Epithelial cell of prostate (primary cell): ENCODE data around the gene PTPRT.

Experiments
- DNase-seq: peaks from one replicate; pipeline ENCODE4 v3.0.0-alpha.2; 2011; ENCODE audit warnings: low read depth, low spot score
- H3K27ac ChIP-seq: fragments of 450-650 bp; 2 replicates; pipeline ENCODE4 v1.5.1; 2017; ENCODE audit warnings: mild to moderate bottlenecking

PTPRT gene

GRCh38 chr20:42370075-42370474, 819.6 kb downstream of the PTPRT start:
- no peak overlapping the region for H3K27ac ChIP-seq
- no peak for DNase-seq

- no peak for DNase-seq
- no peak overlapping the region for H3K27ac ChIP-seq
Observed at GRCh38 chr20:42368910-42369309, 820.8 kb downstream of the PTPRT start.

- no peak for DNase-seq
- no peak overlapping the region for H3K27ac ChIP-seq
Observed at GRCh38 chr20:42366626-42367025, 823.1 kb downstream of the PTPRT start.

GRCh38 chr20:42364446-42364845, 825.3 kb downstream of the PTPRT start:
- no peak for DNase-seq
- H3K27ac ChIP-seq = no peak overlapping the region

- no peak for DNase-seq
- H3K27ac ChIP-seq = no peak overlapping the region
Observed at GRCh38 chr20:42361402-42361970, 828.2 kb downstream of the PTPRT start.

- no peak for DNase-seq
- H3K27ac ChIP-seq = no peak overlapping the region
Observed at GRCh38 chr20:42360621-42361020, 829.1 kb downstream of the PTPRT start.

- no peak overlapping the region for H3K27ac ChIP-seq
- DNase-seq = no peak
Observed at GRCh38 chr20:42359617-42360016, 830.1 kb downstream of the PTPRT start.

GRCh38 chr20:42352096-42352495, 837.6 kb downstream of the PTPRT start:
- no peak overlapping the region for H3K27ac ChIP-seq
- no peak for DNase-seq

- DNase-seq = no peak
- H3K27ac ChIP-seq = no peak overlapping the region
Observed at GRCh38 chr20:42350521-42350920, 839.2 kb downstream of the PTPRT start.

GRCh38 chr20:42346189-42347170, 843.2 kb downstream of the PTPRT start:
- no peak for DNase-seq
- H3K27ac ChIP-seq = no peak overlapping the region

- DNase-seq = no peak
- H3K27ac ChIP-seq = no peak overlapping the region
Observed at GRCh38 chr20:42341654-42342053, 848.1 kb downstream of the PTPRT start.

- H3K27ac ChIP-seq = no peak overlapping the region
- DNase-seq = no peak
Observed at GRCh38 chr20:42340368-42340767, 849.3 kb downstream of the PTPRT start.

- no peak overlapping the region for H3K27ac ChIP-seq
- DNase-seq = no peak
Observed at GRCh38 chr20:42338294-42339201, 851.2 kb downstream of the PTPRT start.

- no peak for DNase-seq
- no peak overlapping the region for H3K27ac ChIP-seq
Observed at GRCh38 chr20:42336576-42336975, 853.1 kb downstream of the PTPRT start.

- no peak overlapping the region for H3K27ac ChIP-seq
- no peak for DNase-seq
Observed at GRCh38 chr20:42319252-42320013, 870.3 kb downstream of the PTPRT start.

GRCh38 chr20:42313704-42314103, 876.0 kb downstream of the PTPRT start:
- H3K27ac ChIP-seq = no peak overlapping the region
- no peak for DNase-seq

GRCh38 chr20:42309050-42309449, 880.7 kb downstream of the PTPRT start:
- no peak for DNase-seq
- no peak overlapping the region for H3K27ac ChIP-seq

GRCh38 chr20:42308171-42308570, 881.5 kb downstream of the PTPRT start:
- no peak for DNase-seq
- no peak overlapping the region for H3K27ac ChIP-seq

- DNase-seq = no peak
- H3K27ac ChIP-seq = no peak overlapping the region
Observed at GRCh38 chr20:42295592-42295991, 894.1 kb downstream of the PTPRT start.

GRCh38 chr20:42294976-42295375, 894.7 kb downstream of the PTPRT start:
- DNase-seq = no peak
- H3K27ac ChIP-seq = no peak overlapping the region
